H9 (cell line): Measurements from ENCODE around the gene ZNF415. TPM values are rescaled to one million over a fixed set of nuclear protein-coding genes. Genes with fewer than 3 reads are reported as not detected.

Experiments
- DNase-seq: peaks from one replicate; pipeline ENCODE4 v3.0.0-alpha.2; 2017
- H2AFZ ChIP-seq: one replicate; pipeline ENCODE4 v1.6.1; 2013; ENCODE audit warnings: mild to moderate bottlenecking, low read length, control low read depth, moderate library complexity
- H2AK5ac ChIP-seq: 2 replicates; pipeline ENCODE4 v1.6.1; 2013; ENCODE audit warnings: low read length, control low read depth, mixed read lengths; ENCODE audit not compliant: insufficient read length
- H2BK120ac ChIP-seq: one replicate; pipeline ENCODE4 v1.6.1; 2013; ENCODE audit warnings: low read depth, mild to moderate bottlenecking, low read length, control low read depth, inconsistent platforms; ENCODE audit not compliant: poor library complexity, severe bottlenecking
- H2BK12ac ChIP-seq: 2 replicates; pipeline ENCODE4 v1.6.1; 2013; ENCODE audit warnings: low read length, control low read depth, mixed read lengths, low read depth; ENCODE audit not compliant: insufficient read length
- H2BK15ac ChIP-seq: 2 replicates; pipeline ENCODE4 v1.6.1; 2013; ENCODE audit warnings: low read depth, low read length, control low read depth
- H2BK20ac ChIP-seq: one replicate; pipeline ENCODE4 v1.6.1; 2013; ENCODE audit warnings: low read depth, mild to moderate bottlenecking, low read length, control low read depth, inconsistent platforms; ENCODE audit not compliant: poor library complexity, severe bottlenecking
- H2BK5ac ChIP-seq: 2 replicates; pipeline ENCODE4 v1.6.1; 2013; ENCODE audit warnings: low read length, control low read depth, mixed read lengths; ENCODE audit not compliant: insufficient read length
- H3K14ac ChIP-seq: 2 replicates; pipeline ENCODE4 v1.6.1; 2013; ENCODE audit warnings: low read length, control low read depth; ENCODE audit not compliant: insufficient read depth
- H3K18ac ChIP-seq: 2 replicates; pipeline ENCODE4 v1.6.1; 2013; ENCODE audit warnings: low read depth, mild to moderate bottlenecking, mixed read lengths, low read length, control low read depth; ENCODE audit not compliant: insufficient read length
- H3K23ac ChIP-seq: 2 replicates; pipeline ENCODE4 v1.6.1; 2013; ENCODE audit warnings: low read length, control low read depth, mixed read lengths, low read depth; ENCODE audit not compliant: insufficient read length
- H3K23me2 ChIP-seq: 2 replicates; pipeline ENCODE4 v1.6.1; 2013; ENCODE audit warnings: low read depth, mild to moderate bottlenecking, mixed read lengths, low read length, control low read depth; ENCODE audit not compliant: insufficient read length, poor library complexity, severe bottlenecking
- H3K27ac ChIP-seq: 2 replicates; pipeline ENCODE4 v1.5.1; 2013; ENCODE audit warnings: low read length, control low read depth, mixed read lengths, low read depth; ENCODE audit not compliant: insufficient read length
- H3K27me3 ChIP-seq: 2 replicates; pipeline ENCODE4 v1.6.1; 2013; ENCODE audit warnings: low read length, control low read depth, inconsistent platforms; ENCODE audit not compliant: insufficient read depth
- H3K4ac ChIP-seq: 2 replicates; pipeline ENCODE4 v1.6.1; 2013; ENCODE audit warnings: low read depth, mild to moderate bottlenecking, control low read depth, inconsistent platforms, low read length, moderate library complexity
- H3K4me1 ChIP-seq: 2 replicates; pipeline ENCODE4 v1.6.1; 2013; ENCODE audit warnings: low read length, control low read depth, inconsistent platforms; ENCODE audit not compliant: insufficient read depth
- H3K4me2 ChIP-seq: 2 replicates; pipeline ENCODE4 v1.6.1; 2013; ENCODE audit warnings: low read length, control low read depth, mixed read lengths; ENCODE audit not compliant: insufficient read length, insufficient read depth
- H3K56ac ChIP-seq: 2 replicates; pipeline ENCODE4 v1.6.1; 2013; ENCODE audit warnings: low read depth, mild to moderate bottlenecking, mixed read lengths, low read length, control low read depth; ENCODE audit not compliant: insufficient read length
- H3K79me1 ChIP-seq: 2 replicates; pipeline ENCODE4 v1.6.1; 2013; ENCODE audit warnings: low read depth, mild to moderate bottlenecking, moderate library complexity, low read length, control low read depth, inconsistent platforms; ENCODE audit not compliant: insufficient read depth, poor library complexity, severe bottlenecking
- H3K79me2 ChIP-seq: 2 replicates; pipeline ENCODE4 v1.6.1; 2013; ENCODE audit warnings: low read length, control low read depth, inconsistent platforms; ENCODE audit not compliant: insufficient read depth
- H3K9ac ChIP-seq: 2 replicates; pipeline ENCODE4 v1.6.1; 2013; ENCODE audit warnings: low read length, control low read depth, mixed read lengths; ENCODE audit not compliant: insufficient read length; ENCODE audit errors: extremely low read depth
- H3K9me3 ChIP-seq: one replicate; pipeline ENCODE4 v1.6.1; 2013; ENCODE audit warnings: low read depth, low read length, inconsistent platforms; ENCODE audit not compliant: control insufficient read depth
- H3T11ph ChIP-seq: one replicate; pipeline ENCODE4 v1.6.1; 2013; ENCODE audit warnings: mild to moderate bottlenecking, low read length, control low read depth, inconsistent platforms
- H4K20me1 ChIP-seq: one replicate; pipeline ENCODE4 v1.6.1; 2013; ENCODE audit not compliant: control insufficient read depth, insufficient read length, insufficient read depth
- H4K5ac ChIP-seq: 2 replicates; pipeline ENCODE4 v1.6.1; 2013; ENCODE audit warnings: low read depth, mild to moderate bottlenecking, mixed read lengths, low read length, control low read depth; ENCODE audit not compliant: insufficient read length
- H4K8ac ChIP-seq: replicated peaks from 2 replicates; pipeline ENCODE4 v1.6.1; 2013; ENCODE audit warnings: low read length, control low read depth, mixed read lengths, low read depth; ENCODE audit not compliant: insufficient read length
- H4K91ac ChIP-seq: 2 replicates; pipeline ENCODE4 v1.6.1; 2013; ENCODE audit warnings: low read depth, mild to moderate bottlenecking, moderate library complexity, mixed read lengths, low read length, control low read depth; ENCODE audit not compliant: insufficient read length
- H3K27ac Mint-ChIP-seq, 3 experiments: 2 replicates in 2 of 3; 3 replicates in 1 of 3; pipeline ENCODE4 v1.8.0; 2020 to 2021; ENCODE audit warnings: mixed read lengths in 3 of 3, mild to moderate bottlenecking in 1 of 3, moderate library complexity in 1 of 3
- H3K27me3 Mint-ChIP-seq: 2 replicates; pipeline ENCODE4 v1.8.0; 2021; ENCODE audit warnings: low read depth, mild to moderate bottlenecking, moderate library complexity, mixed read lengths
- H3K36me3 Mint-ChIP-seq, 3 experiments: 2 replicates in 2 of 3; 3 replicates in 1 of 3; pipeline ENCODE4 v1.8.0; 2020 to 2021; ENCODE audit warnings: low read depth in 3 of 3, mixed read lengths in 3 of 3; ENCODE audit not compliant: insufficient read depth in 1 of 3
- H3K4me1 Mint-ChIP-seq, 2 experiments: 2 replicates each; pipeline ENCODE4 v1.8.0; 2020; ENCODE audit warnings: mixed read lengths in 2 of 2
- H3K4me3 Mint-ChIP-seq, 2 experiments: 2 replicates in 1 of 2; 3 replicates in 1 of 2; pipeline ENCODE4 v1.8.0; 2020 to 2021; ENCODE audit warnings: mild to moderate bottlenecking in 2 of 2, mixed read lengths in 2 of 2, moderate library complexity in 1 of 2
- H3K9me3 Mint-ChIP-seq, 2 experiments: 2 replicates in 1 of 2; 3 replicates in 1 of 2; pipeline ENCODE4 v1.8.0; 2020; ENCODE audit warnings: mild to moderate bottlenecking in 2 of 2, mixed read lengths in 2 of 2, moderate library complexity in 1 of 2
- CTCF ChIP-seq: fragments of 200-600 bp; sonication (generic); conservative IDR thresholded peaks from 3 replicates; pipeline ENCODE4 v1.8.0; 2021; ENCODE audit warnings: antibody characterized with exemption, mild to moderate bottlenecking
- WGBS: extraction: QIAGEN DNeasy Blood & Tissue Kit; methylation state at CpG from one replicate; pipeline ENCODE4 v1.1.7; 2013; ENCODE audit warnings: missing lambda C conversion rate, low lambda C conversion rate, mixed read lengths; ENCODE audit not compliant: insufficient read length; ENCODE audit errors: extremely low coverage; 5-methylcytosine and 5-hydroxymethylcytosine counted together
- total RNA-seq: library from RNA; stranded (reverse); gene quantifications from 2 replicates; pipeline ENCODE4 v1.2.1, GENCODE V29; 2021

The ZNF415 gene
- total RNA-seq, 1 experiment from 2014 or later: 12.3 TPM

- H3K27ac Mint-ChIP-seq: no peak overlapping the region
- no peak overlapping the region for H3T11ph ChIP-seq
- H3K9me3 ChIP-seq: no peaks in the 10 kb centered on the region
- H3K27me3 ChIP-seq: no peaks in the 10 kb centered on the region
- no peak overlapping the region for H3K56ac ChIP-seq
- no peaks in the 10 kb centered on the region for H3K23me2 ChIP-seq
- H3K4me3 Mint-ChIP-seq: no peak overlapping the region
- no peak overlapping the region for H2BK12ac ChIP-seq
- no peak overlapping the region for H3K14ac ChIP-seq
- H3K79me1 ChIP-seq: no peaks in the 10 kb centered on the region
- H2BK5ac ChIP-seq: no peak overlapping the region
- no peak overlapping the region for H4K5ac ChIP-seq
- H3K4me1 Mint-ChIP-seq: no peaks in the 10 kb centered on the region
- H4K20me1 ChIP-seq: no peaks in the 10 kb centered on the region
- no peak for TF ChIP-seq CTCF
- H3K27me3 Mint-ChIP-seq: no peaks in the 10 kb centered on the region
- H3K36me3 Mint-ChIP-seq: peaks cover 61 to 82% (median 81%) of the 10 kb centered on the region in 3 experiments
- no peak overlapping the region for H2BK20ac ChIP-seq
- no peak overlapping the region for H3K27ac ChIP-seq
- H3K9ac ChIP-seq: no peak overlapping the region
- no peak overlapping the region for H3K4me2 ChIP-seq
- no peak overlapping the region for H2BK15ac ChIP-seq
- no peak overlapping the region for H3K4ac ChIP-seq
- no peak overlapping the region for H4K91ac ChIP-seq
- no CpG with 5 or more reads among the region's 3 CpGs for WGBS
- no peak overlapping the region for H3K23ac ChIP-seq
- H2AFZ ChIP-seq: no peak overlapping the region
- no peaks in the 10 kb centered on the region for H3K79me2 ChIP-seq
- no peak overlapping the region for H2AK5ac ChIP-seq
- no peak overlapping the region for H4K8ac ChIP-seq
- H2BK120ac ChIP-seq: no peak overlapping the region
- H3K4me1 ChIP-seq: no peaks in the 10 kb centered on the region
- peaks cover 9 to 14% of the 10 kb centered on the region in 2 experiments; a peak in 3 of 5 replicates for H3K9me3 Mint-ChIP-seq
- no peak for DNase-seq
- H3K18ac ChIP-seq: no peak overlapping the region
These were observed 49.8 kb downstream of the ZNF415 start for GRCh38 chr19:53082929-53083328.
